ENCODE results near the gene TTC29. TPM values are rescaled to one million over a fixed set of nuclear protein-coding genes. Genes with fewer than 3 reads are reported as not detected.

Gene TTC29
- total and polyA plus RNA-seq, 2 experiments from 2014 or later = 0.52 to 0.60 TPM

- no peaks in the 10 kb centered on the region for H3K9me3 Mint-ChIP-seq
- H2AFZ ChIP-seq = no peak overlapping the region
- H3K27ac Mint-ChIP-seq = no peak overlapping the region
Measured at GRCh38 chr4:146976145-146976544, 30.5 kb upstream of the TTC29 start.

GRCh38 chr4:146975527-146975926 is 29.9 kb upstream of the TTC29 start:
- no peaks in the 10 kb centered on the region for H3K27me3 Mint-ChIP-seq (ENCODE audit: insufficient read depth, low read depth, poor library complexity)
- H3K4me3 Mint-ChIP-seq = no peak overlapping the region
- no peaks in the 10 kb centered on the region for H3K9me3 Mint-ChIP-seq
- H3K4me3 ChIP-seq = no peak overlapping the region
- no peaks in the 10 kb centered on the region for H3K36me3 ChIP-seq (ENCODE audit: insufficient read depth)
- H3F3A ChIP-seq (replicated peaks; ENCODE audit: low read depth) = no peaks in the 10 kb centered on the region
- no peaks in the 10 kb centered on the region for H3K36me3 Mint-ChIP-seq (ENCODE audit: low read depth)
- H3K79me2 ChIP-seq (replicated peaks; ENCODE audit: insufficient read depth) = no peaks in the 10 kb centered on the region
- no peak overlapping the region for H3K27ac ChIP-seq (ENCODE audit: low read depth)
- no peaks in the 10 kb centered on the region for H3K27me3 ChIP-seq (ENCODE audit: insufficient read depth)
- H3K9me2 ChIP-seq (ENCODE audit: insufficient read depth) = no peaks in the 10 kb centered on the region; the same call in 1 of the 2 replicates
- H4K20me1 ChIP-seq (replicated peaks; ENCODE audit: insufficient read depth) = no peaks in the 10 kb centered on the region
- H3K4me2 ChIP-seq = no peak overlapping the region
- H3K4me1 Mint-ChIP-seq = peaks cover 4% of the 10 kb centered on the region; the same call in 2 of the 3 replicates
- DNase-seq (ENCODE audit: low spot score) (no peak), ATAC-seq (no peak)
- peak overlapping the region; percentile 21; the same call in 1 of the 2 replicates for H2AFZ ChIP-seq
- H3K4me1 ChIP-seq (ENCODE audit: insufficient read depth) = no peaks in the 10 kb centered on the region; the same call in 1 of the 2 replicates
- H3K27ac Mint-ChIP-seq = no peak overlapping the region
- TF ChIP-seq ZNF331 (CRISPR knock-in tag; IDR thresholded peaks at IDR 0.05; ENCODE audit: low read depth) (no peak), EZH2 (IDR thresholded peaks at IDR 0.05; ENCODE audit: low read depth, unreplicated experiment) (no peak), NANOG (IDR thresholded peaks at IDR 0.05; ENCODE audit: borderline replicate concordance) (no peak), POLR2AphosphoS5 (IDR thresholded peaks at IDR 0.05; ENCODE audit: low read depth) (no peak), STAT1 (IDR thresholded peaks at IDR 0.05; ENCODE audit: unreplicated experiment) (no peak), JUNB (IDR thresholded peaks at IDR 0.05; ENCODE audit: unreplicated experiment) (no peak), ZNF114 (CRISPR knock-in tag; IDR thresholded peaks at IDR 0.05) (no peak), CTCF (conservative IDR thresholded peaks at IDR 0.05; ENCODE audit: low read depth in 2 of 2) (no peak), ETS1 (IDR thresholded peaks at IDR 0.05) (no peak), EZH2phosphoT487 (IDR thresholded peaks at IDR 0.05; ENCODE audit: unreplicated experiment) (no peak), REST (IDR thresholded peaks at IDR 0.05; ENCODE audit: unreplicated experiment) (no peak)

More at GRCh38 chr4:146976145-146976544, 30.5 kb upstream of the TTC29 start:
- no peak overlapping the region for H3K27ac ChIP-seq (ENCODE audit: low read depth)
- no peaks in the 10 kb centered on the region for H3K36me3 ChIP-seq (ENCODE audit: insufficient read depth)
- H3K4me1 ChIP-seq (ENCODE audit: insufficient read depth) = no peaks in the 10 kb centered on the region; the same call in 1 of the 2 replicates
- no peak overlapping the region for H3K4me2 ChIP-seq
- no peaks in the 10 kb centered on the region for H3K36me3 Mint-ChIP-seq (ENCODE audit: low read depth)
- no peaks in the 10 kb centered on the region for H3K79me2 ChIP-seq (replicated peaks; ENCODE audit: insufficient read depth)
- H3K4me3 ChIP-seq = no peak overlapping the region
- DNase-seq (ENCODE audit: low spot score) (no peak), ATAC-seq (no peak)
- no peak for TF ChIP-seq ETS1 (IDR thresholded peaks at IDR 0.05)
- H3K9me2 ChIP-seq (ENCODE audit: insufficient read depth) = no peaks in the 10 kb centered on the region; the same call in 1 of the 2 replicates
- H4K20me1 ChIP-seq (replicated peaks; ENCODE audit: insufficient read depth) = no peaks in the 10 kb centered on the region
- H3K27me3 Mint-ChIP-seq (ENCODE audit: insufficient read depth, low read depth, poor library complexity) = no peaks in the 10 kb centered on the region
- H3F3A ChIP-seq (replicated peaks; ENCODE audit: low read depth) = no peaks in the 10 kb centered on the region
- H3K27me3 ChIP-seq (ENCODE audit: insufficient read depth) = no peaks in the 10 kb centered on the region
- H3K4me3 Mint-ChIP-seq = no peak overlapping the region
- peaks cover 4% of the 10 kb centered on the region; the same call in 2 of the 3 replicates for H3K4me1 Mint-ChIP-seq

All from GM23338 (cell line).